GM12878 (cell line): ENCODE results near the gene PRKAG2. TPM values are rescaled to one million over a fixed set of nuclear protein-coding genes. Genes with fewer than 3 reads are reported as not detected.

Source experiments
- ATAC-seq: fragments of 200-7000 bp; cut with Tn5 transposase; 3 replicates; pipeline ENCODE4 v1.9.1; 2020; ENCODE audit warnings: mild to moderate bottlenecking, moderate library complexity
- BruUV-seq: library from RNA; stranded (reverse); fragments of 400-500 nt; replicated peaks from 2 replicates; lab custom pipeline; 2021; lab: Mats Ljungman, UMichigan
- CTCF ChIA-PET: fragments of 300-600 bp; sonication (Branson Sonifier 250); formaldehyde crosslinking; extraction: SDS; loops from one replicate; lab custom pipeline; 2021; ENCODE audit warnings: inconsistent platforms; lab: Yijun Ruan, JAX
- POLR2A ChIA-PET: fragments of 350-600 bp; formaldehyde crosslinking; extraction: SDS; loops from one replicate; lab custom pipeline; 2021; ENCODE audit warnings: inconsistent platforms; lab: Charles Lee
- RAD21 ChIA-PET: fragments of 300-600 bp; sonication (Branson Sonifier 250); formaldehyde crosslinking; loops from one replicate; lab custom pipeline; 2023; ENCODE audit warnings: antibody characterized with exemption; ENCODE audit not compliant: unreplicated experiment; lab: Charles Lee
- SMC1A ChIA-PET: fragments of 300-600 bp; sonication (Branson Sonifier 250); formaldehyde crosslinking; loops from one replicate; lab custom pipeline; 2023; ENCODE audit not compliant: unreplicated experiment, uncharacterized antibody; lab: Charles Lee
- DNase-seq: peaks from one replicate; pipeline ENCODE4 v3.0.0-alpha.2; 2011; ENCODE audit warnings: low read depth, low spot score
- FAIRE-seq: peaks from 3 replicates; lab custom pipeline; 2011; peaks lifted over from hg19 to GRCh38; lab: Jason Lieb, UNC
- H2AFZ ChIP-seq: 2 replicates; pipeline ENCODE4 v1.6.0; 2011; ENCODE audit warnings: low read depth, low read length, control low read depth; ENCODE audit not compliant: control insufficient read depth
- H3K27ac ChIP-seq: 2 replicates; pipeline ENCODE4 v1.5.1; 2011; ENCODE audit warnings: control low read depth; ENCODE audit not compliant: control insufficient read depth, insufficient read depth
- H3K27me3 ChIP-seq, 2 experiments: replicated peaks in 1 of 2; 2 replicates each; pipeline versions ENCODE4 v1.6.0 to v1.6.1; 2011; ENCODE audit warnings: low read length in 1 of 2; ENCODE audit not compliant: control insufficient read depth in 2 of 2, insufficient read depth in 2 of 2
- H3K36me3 ChIP-seq, 2 experiments: 2 replicates each; pipeline ENCODE4 v1.5.1; 2011; ENCODE audit warnings: low read length in 1 of 2; ENCODE audit not compliant: control insufficient read depth in 2 of 2, insufficient read depth in 2 of 2
- H3K4me1 ChIP-seq: 2 replicates; pipeline ENCODE4 v1.6.1; 2011; ENCODE audit warnings: mild to moderate bottlenecking, low read length, moderate library complexity, mixed read lengths; ENCODE audit not compliant: control insufficient read depth, insufficient read depth
- H3K4me2 ChIP-seq: 2 replicates; pipeline ENCODE4 v1.6.0; 2011; ENCODE audit warnings: control low read depth; ENCODE audit not compliant: control insufficient read depth, insufficient read depth
- H3K4me3 ChIP-seq: fragments of 200-600 bp; sonication (generic); 2 replicates; pipeline ENCODE4 v1.5.1; 2016
- H3K79me2 ChIP-seq: 2 replicates; pipeline ENCODE4 v1.6.0; 2011; ENCODE audit warnings: low read length; ENCODE audit not compliant: control insufficient read depth, insufficient read depth
- H3K9ac ChIP-seq: 2 replicates; pipeline ENCODE4 v1.8.0; 2011; ENCODE audit warnings: low read length, control low read depth, mixed read lengths; ENCODE audit not compliant: control insufficient read depth, insufficient read depth
- H3K9me3 ChIP-seq: replicated peaks from 3 replicates; pipeline ENCODE4 v1.5.1; 2011; ENCODE audit warnings: mild to moderate bottlenecking, low read length; ENCODE audit not compliant: control insufficient read depth, insufficient read depth
- H4K20me1 ChIP-seq: 2 replicates; pipeline ENCODE4 v1.6.0; 2011; ENCODE audit not compliant: control insufficient read depth, insufficient read depth
- SUPT20H ChIP-seq: IDR thresholded peaks from 2 replicates; pipeline ENCODE4 v1.6.1; 2011; ENCODE audit warnings: low read depth, mild to moderate bottlenecking, low read length, moderate library complexity, borderline replicate concordance; ENCODE audit not compliant: control insufficient read depth
- WGBS: methylation state at CpG from one replicate; pipeline ENCODE4 v1.1.6; 2016; ENCODE audit warnings: low lambda C conversion rate; ENCODE audit not compliant: insufficient replicate concordance, insufficient coverage; ENCODE audit errors: missing lambda C conversion rate; 5-methylcytosine and 5-hydroxymethylcytosine counted together
- in situ Hi-C: fragments of 300-500 bp; cut with MboI; formaldehyde crosslinking; loops from 9 replicates; pipeline ENCODE4 v1.14.3; 2018; ENCODE audit warnings: mixed read lengths
- intact Hi-C: fragments of 100-400 bp; cut with micrococcal nuclease; formaldehyde crosslinking; loops from one replicate; pipeline ENCODE4 v1.14.2; 2022; ENCODE audit not compliant: unreplicated experiment
- polyA plus RNA-seq, 11 experiments: library from polyadenylated mRNA; depleted of rRNA in 4 of 11; unstranded in 6 of 11; stranded (reverse) in 5 of 11; fragments of >200 nt; fragmentation: Nextera tagmentation in 4 of 11; fragmentation: Illumina TruSeq in 1 of 11; extraction: Ambion mirVana in 4 of 11; extraction: Trizol in 1 of 11; gene quantifications; 1 replicate in 1 of 11; 2 replicates in 10 of 11; pipeline versions ENCODE4 v1.2.1 to v1.2.3, GENCODE V29; 2011 to 2016; ENCODE audit warnings: inconsistent platforms in 2 of 11, missing spikeins in 2 of 11, low read depth in 1 of 11
- total RNA-seq, 4 experiments: library from RNA; depleted of rRNA in 3 of 4; stranded (reverse); fragments of >200 nt in 3 of 4; fragmentation: Illumina TruSeq in 1 of 4; extraction: Trizol in 1 of 4; gene quantifications; 2 replicates each; pipeline versions ENCODE4 v1.2.1 to v1.2.3, GENCODE V29; 2013 to 2021
- TF ChIP-seq, protein P1 (sequence below): IDR thresholded peaks from 2 replicates; pipeline ENCODE4 v1.6.1; 2012; ENCODE audit warnings: low read depth, low read length, improper control_type of control experiment
- TF ChIP-seq, protein P2 (sequence below): fragments of 450-650 bp; IDR thresholded peaks from 2 replicates; pipeline ENCODE4 v1.6.1; 2017; ENCODE audit warnings: mild to moderate bottlenecking, moderate library complexity
- TF ChIP-seq, protein P3 (sequence below): fragments of 450-650 bp; formaldehyde crosslinking; IDR thresholded peaks from 2 replicates; pipeline ENCODE4 v1.5.0; 2022; ENCODE audit warnings: mild to moderate bottlenecking, missing genetic modification characterization

The PRKAG2 gene
- total and polyA plus RNA-seq, 10 of the 15 experiments (the other 5 are each of a cell fraction or from before 2014, with no cell fraction given): 3.4 to 8.9 (median 6.8) TPM

DNA sequence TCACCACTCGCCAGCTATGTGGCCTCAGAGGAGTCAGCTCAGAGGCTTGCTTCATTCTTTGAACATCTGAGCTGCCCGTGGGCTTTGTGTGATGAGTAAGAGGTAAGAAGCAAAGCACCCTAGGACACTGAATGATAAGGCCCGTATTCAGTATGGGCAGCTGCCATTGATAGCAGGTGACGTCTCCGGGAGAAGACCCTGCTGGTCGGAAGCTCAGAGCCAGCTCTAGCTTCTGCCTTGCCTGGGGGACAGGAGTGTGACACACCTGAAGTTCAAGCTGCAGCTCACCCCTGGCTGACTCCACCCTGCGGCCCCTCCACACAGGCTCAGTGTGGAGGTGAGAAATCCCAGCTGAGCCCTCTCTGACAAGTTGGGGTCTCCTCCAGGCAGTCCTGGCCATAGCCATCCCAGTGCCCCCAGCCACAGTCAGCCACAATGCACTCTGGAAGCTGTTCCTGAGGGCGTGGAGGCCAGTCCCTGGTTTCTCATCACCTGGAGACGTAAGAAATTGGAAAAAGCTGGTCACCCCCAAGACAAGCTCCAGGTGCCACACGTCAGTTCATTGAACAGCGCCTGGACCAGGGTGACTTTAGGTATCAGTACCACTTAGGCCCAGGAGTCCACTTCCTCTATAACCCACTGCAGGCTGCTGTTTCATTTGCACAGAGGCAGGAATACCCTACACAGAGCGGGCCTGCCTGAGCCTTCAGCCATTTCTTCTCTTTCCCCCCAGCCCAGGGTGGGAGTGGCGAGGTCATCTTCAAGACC is 192.3 kb downstream of the PRKAG2 start:
- POLR2A ChIA-PET: no interaction called here
- no peak for DNase-seq
- H3K4me3 ChIP-seq: no peak overlapping the region

More for the DNA sequence above, 192.3 kb downstream of the PRKAG2 start:
- in situ Hi-C loops (no loop called here), intact Hi-C loops (no loop called here)
- Histone ChIP-seq H3K9me3 (no peaks in the 10 kb centered on the region), H3K9ac (no peak overlapping the region), H3K27me3 (no peaks in the 10 kb centered on the region; a peak in 1 of 4 replicates), H3K4me1 (no peaks in the 10 kb centered on the region), H3K4me2 (no peak overlapping the region), H3K79me2 (no peaks in the 10 kb centered on the region), H3K27ac (no peak overlapping the region), H4K20me1 (no peaks in the 10 kb centered on the region), H2AFZ (no peak overlapping the region), H3K36me3 (no peaks in the 10 kb centered on the region)
- RAD21 ChIA-PET: no interaction called here
- SMC1A ChIA-PET: no interaction called here
- 65% methylated on average over 13 of the region's 13 CpGs for WGBS
- TF ChIP-seq, protein P1, sequence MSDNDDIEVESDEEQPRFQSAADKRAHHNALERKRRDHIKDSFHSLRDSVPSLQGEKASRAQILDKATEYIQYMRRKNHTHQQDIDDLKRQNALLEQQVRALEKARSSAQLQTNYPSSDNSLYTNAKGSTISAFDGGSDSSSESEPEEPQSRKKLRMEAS: no peak
- no peak for TF ChIP-seq SUPT20H
- TF ChIP-seq, protein P2, sequence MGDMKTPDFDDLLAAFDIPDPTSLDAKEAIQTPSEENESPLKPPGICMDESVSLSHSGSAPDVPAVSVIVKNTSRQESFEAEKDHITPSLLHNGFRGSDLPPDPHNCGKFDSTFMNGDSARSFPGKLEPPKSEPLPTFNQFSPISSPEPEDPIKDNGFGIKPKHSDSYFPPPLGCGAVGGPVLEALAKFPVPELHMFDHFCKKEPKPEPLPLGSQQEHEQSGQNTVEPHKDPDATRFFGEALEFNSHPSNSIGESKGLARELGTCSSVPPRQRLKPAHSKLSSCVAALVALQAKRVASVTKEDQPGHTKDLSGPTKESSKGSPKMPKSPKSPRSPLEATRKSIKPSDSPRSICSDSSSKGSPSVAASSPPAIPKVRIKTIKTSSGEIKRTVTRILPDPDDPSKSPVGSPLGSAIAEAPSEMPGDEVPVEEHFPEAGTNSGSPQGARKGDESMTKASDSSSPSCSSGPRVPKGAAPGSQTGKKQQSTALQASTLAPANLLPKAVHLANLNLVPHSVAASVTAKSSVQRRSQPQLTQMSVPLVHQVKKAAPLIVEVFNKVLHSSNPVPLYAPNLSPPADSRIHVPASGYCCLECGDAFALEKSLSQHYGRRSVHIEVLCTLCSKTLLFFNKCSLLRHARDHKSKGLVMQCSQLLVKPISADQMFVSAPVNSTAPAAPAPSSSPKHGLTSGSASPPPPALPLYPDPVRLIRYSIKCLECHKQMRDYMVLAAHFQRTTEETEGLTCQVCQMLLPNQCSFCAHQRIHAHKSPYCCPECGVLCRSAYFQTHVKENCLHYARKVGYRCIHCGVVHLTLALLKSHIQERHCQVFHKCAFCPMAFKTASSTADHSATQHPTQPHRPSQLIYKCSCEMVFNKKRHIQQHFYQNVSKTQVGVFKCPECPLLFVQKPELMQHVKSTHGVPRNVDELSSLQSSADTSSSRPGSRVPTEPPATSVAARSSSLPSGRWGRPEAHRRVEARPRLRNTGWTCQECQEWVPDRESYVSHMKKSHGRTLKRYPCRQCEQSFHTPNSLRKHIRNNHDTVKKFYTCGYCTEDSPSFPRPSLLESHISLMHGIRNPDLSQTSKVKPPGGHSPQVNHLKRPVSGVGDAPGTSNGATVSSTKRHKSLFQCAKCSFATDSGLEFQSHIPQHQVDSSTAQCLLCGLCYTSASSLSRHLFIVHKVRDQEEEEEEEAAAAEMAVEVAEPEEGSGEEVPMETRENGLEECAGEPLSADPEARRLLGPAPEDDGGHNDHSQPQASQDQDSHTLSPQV: no peak
- TF ChIP-seq, protein P3, sequence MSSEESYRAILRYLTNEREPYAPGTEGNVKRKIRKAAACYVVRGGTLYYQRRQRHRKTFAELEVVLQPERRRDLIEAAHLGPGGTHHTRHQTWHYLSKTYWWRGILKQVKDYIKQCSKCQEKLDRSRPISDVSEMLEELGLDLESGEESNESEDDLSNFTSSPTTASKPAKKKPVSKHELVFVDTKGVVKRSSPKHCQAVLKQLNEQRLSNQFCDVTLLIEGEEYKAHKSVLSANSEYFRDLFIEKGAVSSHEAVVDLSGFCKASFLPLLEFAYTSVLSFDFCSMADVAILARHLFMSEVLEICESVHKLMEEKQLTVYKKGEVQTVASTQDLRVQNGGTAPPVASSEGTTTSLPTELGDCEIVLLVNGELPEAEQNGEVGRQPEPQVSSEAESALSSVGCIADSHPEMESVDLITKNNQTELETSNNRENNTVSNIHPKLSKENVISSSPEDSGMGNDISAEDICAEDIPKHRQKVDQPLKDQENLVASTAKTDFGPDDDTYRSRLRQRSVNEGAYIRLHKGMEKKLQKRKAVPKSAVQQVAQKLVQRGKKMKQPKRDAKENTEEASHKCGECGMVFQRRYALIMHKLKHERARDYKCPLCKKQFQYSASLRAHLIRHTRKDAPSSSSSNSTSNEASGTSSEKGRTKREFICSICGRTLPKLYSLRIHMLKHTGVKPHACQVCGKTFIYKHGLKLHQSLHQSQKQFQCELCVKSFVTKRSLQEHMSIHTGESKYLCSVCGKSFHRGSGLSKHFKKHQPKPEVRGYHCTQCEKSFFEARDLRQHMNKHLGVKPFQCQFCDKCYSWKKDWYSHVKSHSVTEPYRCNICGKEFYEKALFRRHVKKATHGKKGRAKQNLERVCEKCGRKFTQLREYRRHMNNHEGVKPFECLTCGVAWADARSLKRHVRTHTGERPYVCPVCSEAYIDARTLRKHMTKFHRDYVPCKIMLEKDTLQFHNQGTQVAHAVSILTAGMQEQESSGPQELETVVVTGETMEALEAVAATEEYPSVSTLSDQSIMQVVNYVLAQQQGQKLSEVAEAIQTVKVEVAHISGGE (CRISPR knock-in tag): no peak
- ATAC-seq (no peak), FAIRE-seq (no peak)
- CTCF ChIA-PET: no interaction called here
- no TSS peak for BruUV-seq
